Measurements from ENCODE around the gene ZCCHC10. TPM values are rescaled to one million over a fixed set of nuclear protein-coding genes. Genes with fewer than 3 reads are reported as not detected.

The ZCCHC10 gene
- total and polyA plus RNA-seq, 9 of the 15 experiments (the other 6 are each of a cell fraction or from before 2014, with no cell fraction given) = 11.9 to 146 (median 51.8) TPM

- TF ChIP-seq ZBTB40 (IDR thresholded peaks at IDR 0.05) (peak; percentile 91), ZBTB40 (CRISPR knock-in tag; IDR thresholded peaks at IDR 0.05) (0 out of 2 replicates have a peak, but pooled peaks have one; percentile 29), SIN3A (IDR thresholded peaks at IDR 0.05; ENCODE audit: borderline replicate concordance in 2 of 2, control insufficient read depth in 1 of 2, low read depth in 2 of 2, low read length in 2 of 2) (peak; percentile 62 to 75; a peak in 2 of 4 replicates), LCOR (CRISPR knock-in tag; IDR thresholded peaks at IDR 0.05) (no peak), HDAC1 (IDR thresholded peaks at IDR 0.05) (peak in 1 of 2 experiments; percentile 42; a peak in 1 of 4 replicates), HDAC2 (IDR thresholded peaks at IDR 0.05) (no peak), ZBTB33 (CRISPR knock-in tag; IDR thresholded peaks at IDR 0.05) (no peak), ZNF316 (IDR thresholded peaks at IDR 0.05) (no peak), MCM3 (IDR thresholded peaks at IDR 0.05) (no peak), FOXK1 (CRISPR knock-in tag; IDR thresholded peaks at IDR 0.05; ENCODE audit: borderline replicate concordance) (peak; percentile 5; the same call in 1 of the 2 replicates), TSC22D4 (tag; IDR thresholded peaks at IDR 0.05) (no peak), HES1 (IDR thresholded peaks at IDR 0.05; ENCODE audit: low read depth) (no peak), E2F5 (CRISPR knock-in tag; IDR thresholded peaks at IDR 0.05) (peak; percentile 14; the same call in 1 of the 2 replicates)
Observed at GRCh38 chr5:133051542-133052316, 25.4 kb upstream of the ZCCHC10 start, which contains the start of gene HSPA4 (continued).
